ENCODE results near the gene SDK1.

- no peak for TF ChIP-seq MAX (IDR thresholded peaks at IDR 0.05; ENCODE audit: low read depth, low read length)
- TF ChIP-seq YY1 (IDR thresholded peaks at IDR 0.05; ENCODE audit: low read depth, low read length): no peak
- TF ChIP-seq POLR2A (IDR thresholded peaks at IDR 0.05; ENCODE audit: low read depth, low read length): no peak
- no peak for TF ChIP-seq BHLHE40 (IDR thresholded peaks at IDR 0.05; ENCODE audit: borderline replicate concordance in 1 of 2, low read depth in 2 of 2, low read length in 1 of 2)
- TF ChIP-seq FOS (IDR thresholded peaks at IDR 0.05; ENCODE audit: borderline replicate concordance, extremely low read depth, insufficient read length): no peak
- TF ChIP-seq DPF2 (IDR thresholded peaks at IDR 0.05): no peak
- TF ChIP-seq RAD21 (IDR thresholded peaks at IDR 0.05; ENCODE audit: insufficient read depth, low read depth, low read length): no peak
- TF ChIP-seq ELK1 (IDR thresholded peaks at IDR 0.05; ENCODE audit: low read depth, low read length): no peak
- TF ChIP-seq CTCF (IDR thresholded peaks at IDR 0.05 in 2 of 3, conservative IDR thresholded peaks at IDR 0.05 in 1 of 3; ENCODE audit: control insufficient read depth in 2 of 3, extremely low read depth in 1 of 3, insufficient read depth in 1 of 3, low read depth in 3 of 3, low read length in 3 of 3): no peak
These were observed 338 bp downstream of the SDK1 start for GRCh38 chr7:3301449-3301731.

All from GM12878 (cell line).